H1 (cell line): ENCODE data around the gene KMT5B. TPM values are rescaled to one million over a fixed set of nuclear protein-coding genes. Genes with fewer than 3 reads are reported as not detected.

Experiments used
- BCL11A ChIP-seq, 2 experiments: IDR thresholded peaks; one replicate each; pipeline ENCODE4 v1.6.1; 2011; ENCODE audit warnings: low read depth in 2 of 2, low read length in 2 of 2, mild to moderate bottlenecking in 2 of 2
- HDAC6 ChIP-seq: IDR thresholded peaks from one replicate; pipeline ENCODE4 v1.7.1; 2012; ENCODE audit warnings: low read depth, mild to moderate bottlenecking, inconsistent platforms, low read length, moderate library complexity
- RAD21 ChIP-seq, 2 experiments: IDR thresholded peaks in 1 of 2; conservative IDR thresholded peaks in 1 of 2; 2 replicates each; pipeline ENCODE4 v1.6.1; 2011; ENCODE audit warnings: low read depth in 2 of 2, low read length in 2 of 2, improper control_type of control experiment in 1 of 2, inconsistent platforms in 1 of 2, mild to moderate bottlenecking in 1 of 2, moderate library complexity in 1 of 2
- RFX5 ChIP-seq: IDR thresholded peaks from 2 replicates; pipeline ENCODE4 v1.6.1; 2011; ENCODE audit warnings: low read depth, low read length, improper control_type of control experiment, borderline replicate concordance
- TEAD4 ChIP-seq: IDR thresholded peaks from 2 replicates; pipeline ENCODE4 v1.6.1; 2012; ENCODE audit warnings: low read depth, low read length, inconsistent platforms, mixed read lengths
- YY1 ChIP-seq: IDR thresholded peaks from 2 replicates; pipeline ENCODE4 v1.6.1; 2011; ENCODE audit warnings: low read depth, mild to moderate bottlenecking, low read length
- polyA plus RNA-seq, 7 experiments: library from polyadenylated mRNA; depleted of rRNA in 3 of 7; stranded (reverse) in 5 of 7; unstranded in 2 of 7; fragments of >200 nt in 5 of 7; fragments of 200-250 nt in 2 of 7; gene quantifications; 1 replicate in 5 of 7; 2 replicates in 1 of 7; 4 replicates in 1 of 7; pipeline versions ENCODE4 v1.2.1 to v1.2.3, GENCODE V29; 2011 to 2013; ENCODE audit warnings: missing spikeins in 2 of 7, mixed read lengths in 2 of 7
- total RNA-seq: library from RNA; stranded (reverse); fragmentation: NEBNext Ultra II Directional; extraction: Animal tissue kit (Norgen Biotek cat#: 25700); gene quantifications from 2 replicates; pipeline ENCODE4 v1.2.1, GENCODE V29; 2021

The KMT5B gene
- total and polyA plus RNA-seq, 2 of the 8 experiments (the other 6 are each of a cell fraction or from before 2014, with no cell fraction given): 11.0 to 40.8 TPM

DNA sequence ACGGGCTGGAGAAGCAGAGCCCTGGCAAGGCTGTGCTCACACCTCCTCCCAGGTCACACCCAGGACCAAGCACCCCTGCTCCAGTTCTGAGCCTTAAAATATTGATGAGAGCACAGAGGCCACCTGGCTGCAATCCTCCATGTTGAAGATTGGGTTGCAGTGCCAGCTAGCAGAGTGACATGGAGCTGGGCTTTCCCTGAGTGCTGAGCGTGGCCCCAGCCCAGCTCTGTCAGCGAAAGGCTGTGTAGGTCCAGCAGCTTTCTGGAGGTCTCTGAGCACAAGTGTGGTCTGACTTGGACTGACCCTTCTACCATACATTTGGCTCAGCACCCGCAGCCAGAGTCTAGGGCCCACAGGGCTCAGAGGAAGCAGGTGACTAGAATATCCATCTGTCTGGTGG is 87.9 kb downstream of the KMT5B start (continued):
- TF ChIP-seq RAD21 (IDR thresholded peaks at IDR 0.05 in 1 of 2, conservative IDR thresholded peaks at IDR 0.05 in 1 of 2; ENCODE audit: low read depth in 2 of 2, low read length in 2 of 2) (no peak), HDAC6 (no peak), TEAD4 (no peak), RFX5 (no peak), BCL11A (IDR thresholded peaks at IDR 0.05; ENCODE audit: low read depth in 2 of 2, low read length in 2 of 2) (no peak), YY1 (no peak)
